NCI-H187 (cell line): Measurements from ENCODE around the gene KRTAP4-3.
"Not testable (repeated sequence)": the region's sequence is repeated elsewhere in the genome, so short reads cannot be mapped to it uniquely, and the experiment has no call there.

ENCODE experiments used
- DNase-seq, 2 experiments: peaks; one replicate each; lab custom pipeline; 2025; lab: John Stamatoyannopoulos, UW

The KRTAP4-3 gene

GRCh38 chr17:41151525-41151924 lies 16.5 kb downstream of the KRTAP4-3 start:
- DNase-seq = no peak

GRCh38 chr17:41150026-41150425 lies 18.0 kb downstream of the KRTAP4-3 start:
- DNase-seq = no peak

- DNase-seq = no peak
These were observed 18.4 kb downstream of the KRTAP4-3 start, which contains the start of gene KRTAP4-5 for GRCh38 chr17:41149652-41149985. Gene KRTAP4-5, minus strand, starts transcription at chr17:41149825. Its CDS starts 58 bp downstream, at chr17:41149767.

- not testable (repeated sequence) for DNase-seq
These were observed 18.9 kb downstream of the KRTAP4-3 start for GRCh38 chr17:41148971-41149651.

GRCh38 chr17:41147531-41148204 lies 20.4 kb downstream of the KRTAP4-3 start:
- no peak for DNase-seq

GRCh38 chr17:41145261-41145660 lies 22.8 kb downstream of the KRTAP4-3 start:
- no peak for DNase-seq

- DNase-seq = no peak
These were observed 23.2 kb downstream of the KRTAP4-3 start for GRCh38 chr17:41144846-41145245.

GRCh38 chr17:41141361-41141760 lies 26.7 kb downstream of the KRTAP4-3 start:
- DNase-seq = no peak

GRCh38 chr17:41140360-41141131 lies 27.5 kb downstream of the KRTAP4-3 start, which contains the start of gene KRTAP4-6:
Gene KRTAP4-6, minus strand, starts transcription at chr17:41140544. Its CDS starts 57 bp downstream, at chr17:41140487.
- no peak for DNase-seq

GRCh38 chr17:41139865-41140264 lies 28.2 kb downstream of the KRTAP4-3 start:
- not testable (repeated sequence) for DNase-seq

- DNase-seq = no peak
These were observed 33.9 kb downstream of the KRTAP4-3 start for GRCh38 chr17:41133880-41134735.

GRCh38 chr17:41131979-41132378 lies 36.0 kb downstream of the KRTAP4-3 start:
- DNase-seq = no peak

- DNase-seq = no peak
These were observed 40.6 kb downstream of the KRTAP4-3 start for GRCh38 chr17:41127371-41127770.

GRCh38 chr17:41126412-41126811 lies 41.6 kb downstream of the KRTAP4-3 start:
- no peak for DNase-seq

- DNase-seq = no peak
These were observed 43.0 kb downstream of the KRTAP4-3 start for GRCh38 chr17:41125064-41125463.

- not testable (repeated sequence) for DNase-seq
These were observed 44.0 kb downstream of the KRTAP4-3 start, which contains the start of gene KRTAP4-12 for GRCh38 chr17:41123991-41124371. Gene KRTAP4-12, minus strand, starts transcription at chr17:41124182. Its CDS starts 60 bp downstream, at chr17:41124122.

GRCh38 chr17:41123292-41123990 lies 44.6 kb downstream of the KRTAP4-3 start:
- not testable (repeated sequence) for DNase-seq

- DNase-seq = no peak
These were observed 46.3 kb downstream of the KRTAP4-3 start for GRCh38 chr17:41121742-41122141.

- DNase-seq = not testable (repeated sequence)
These were observed 48.0 kb downstream of the KRTAP4-3 start for GRCh38 chr17:41119696-41120690.

GRCh38 chr17:41118721-41119120 lies 49.3 kb downstream of the KRTAP4-3 start:
- DNase-seq = no peak
